ENCODE data around the gene NUCKS1.
A peak's percentile ranks its signal among the peaks of the same experiment; 100 is the strongest.

The NUCKS1 gene

DNA sequence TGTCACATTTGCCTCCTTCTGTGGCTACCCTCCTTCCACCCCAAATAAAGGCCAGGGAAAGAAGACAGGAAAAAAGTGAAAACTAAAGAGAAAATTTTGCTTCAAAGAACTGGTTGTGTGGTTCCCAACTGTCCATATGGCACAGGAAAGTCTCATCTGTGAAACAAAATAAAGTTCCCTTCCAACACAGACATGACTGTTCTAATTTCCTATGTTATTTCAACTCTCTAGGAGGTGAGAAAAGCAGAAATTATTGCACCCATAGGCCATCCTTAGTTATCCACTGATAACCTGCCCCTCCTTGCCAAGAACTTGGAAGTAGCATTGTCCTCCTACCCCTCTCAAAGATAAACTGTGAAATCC lies 33.4 kb upstream of the NUCKS1 start:
- no peaks in the 10 kb centered on the region for H3K27me3 ChIP-seq (ENCODE audit: insufficient read depth, low read length, poor library complexity)
- no peak overlapping the region for H2BK120ac ChIP-seq (ENCODE audit: low read depth, low read length)
- no peak overlapping the region for H4K5ac ChIP-seq (ENCODE audit: low read length)
- no peak overlapping the region for H3K4ac ChIP-seq (ENCODE audit: low read depth, low read length)
- H3K23ac ChIP-seq (ENCODE audit: low read length) = no peak overlapping the region
- no peak for DNase-seq
- no peak overlapping the region for H3K27ac ChIP-seq (ENCODE audit: low read depth, low read length)
- no peak overlapping the region for H3K56ac ChIP-seq (ENCODE audit: low read length)
- H2AK5ac ChIP-seq (ENCODE audit: low read length) = no peak overlapping the region
- H4K8ac ChIP-seq (ENCODE audit: low read depth, low read length) = no peak overlapping the region
- no peak overlapping the region for H2BK15ac ChIP-seq (replicated peaks; ENCODE audit: low read depth)
- no peaks in the 10 kb centered on the region for H3K36me3 ChIP-seq (ENCODE audit: control insufficient read depth, insufficient read depth, low read length)
- H3K4me3 ChIP-seq (ENCODE audit: low read length) = no peak overlapping the region
- no peak overlapping the region for H3K4me2 ChIP-seq (ENCODE audit: low read length)
- no peaks in the 10 kb centered on the region for H3K79me2 ChIP-seq (ENCODE audit: control insufficient read depth, insufficient read depth, low read length)
- H3K4me1 ChIP-seq (ENCODE audit: control insufficient read depth, low read depth, low read length) = no peaks in the 10 kb centered on the region
- no peak overlapping the region for H2BK5ac ChIP-seq (ENCODE audit: low read length)
- H3K9ac ChIP-seq (ENCODE audit: low read length) = no peak overlapping the region
- no peak overlapping the region for H3K18ac ChIP-seq (ENCODE audit: low read length)
- H3K79me1 ChIP-seq (ENCODE audit: low read length) = no peaks in the 10 kb centered on the region

DNA sequence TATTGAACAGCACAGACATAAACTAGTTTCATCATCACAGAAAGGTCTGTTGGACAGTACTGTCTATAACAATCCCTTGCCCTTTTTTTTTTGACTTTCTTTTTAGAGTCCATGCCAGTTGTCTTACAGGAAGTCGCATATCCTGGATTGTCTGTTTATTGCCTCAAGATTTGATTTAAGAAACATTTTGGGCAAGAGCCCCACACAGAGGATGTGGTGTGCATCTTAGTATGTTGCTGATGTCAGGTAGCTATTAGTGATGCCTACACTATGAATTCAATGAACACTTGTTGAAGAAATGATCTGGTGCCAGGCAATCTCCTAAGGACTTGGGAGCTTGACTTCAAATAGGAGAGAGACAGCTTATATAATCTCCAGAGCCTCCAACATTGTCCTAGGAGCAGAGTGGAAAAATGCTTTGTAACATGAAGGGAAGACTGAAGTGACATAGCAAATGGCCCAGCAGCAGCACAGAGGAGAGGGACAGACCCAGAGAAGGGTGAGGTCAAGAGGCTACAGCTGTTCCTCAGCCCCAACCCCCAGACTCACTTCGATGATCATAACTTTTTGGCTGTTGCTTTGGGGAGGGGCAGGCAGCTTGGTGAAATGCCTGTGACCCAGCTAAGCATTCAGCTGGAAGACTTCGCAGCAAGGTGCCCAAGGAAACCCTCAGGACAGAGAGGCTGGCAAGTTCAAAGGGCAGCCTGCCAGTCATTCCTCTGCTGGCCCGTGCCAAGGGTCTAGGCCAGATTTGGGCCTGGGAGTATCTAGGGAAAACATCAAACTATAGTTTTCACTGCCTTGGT lies 32.8 kb upstream of the NUCKS1 start:
- Histone ChIP-seq H3K27me3 (ENCODE audit: insufficient read depth, low read length, poor library complexity) (no peaks in the 10 kb centered on the region), H3K23ac (ENCODE audit: low read length) (no peak overlapping the region), H2AK5ac (ENCODE audit: low read length) (no peak overlapping the region), H3K9ac (ENCODE audit: low read length) (no peak overlapping the region), H3K18ac (ENCODE audit: low read length) (no peak overlapping the region), H3K36me3 (ENCODE audit: control insufficient read depth, insufficient read depth, low read length) (no peaks in the 10 kb centered on the region), H3K4me2 (ENCODE audit: low read length) (no peak overlapping the region), H3K4me3 (ENCODE audit: low read length) (no peak overlapping the region), H2BK120ac (ENCODE audit: low read depth, low read length) (no peak overlapping the region), H3K4ac (ENCODE audit: low read depth, low read length) (no peak overlapping the region), H4K8ac (ENCODE audit: low read depth, low read length) (no peak overlapping the region), H3K4me1 (ENCODE audit: control insufficient read depth, low read depth, low read length) (no peaks in the 10 kb centered on the region), H3K27ac (ENCODE audit: low read depth, low read length) (no peak overlapping the region), H3K79me2 (ENCODE audit: control insufficient read depth, insufficient read depth, low read length) (no peaks in the 10 kb centered on the region), H3K79me1 (ENCODE audit: low read length) (no peaks in the 10 kb centered on the region), H2BK5ac (ENCODE audit: low read length) (no peak overlapping the region), H4K5ac (ENCODE audit: low read length) (no peak overlapping the region), H3K56ac (ENCODE audit: low read length) (no peak overlapping the region), H2BK15ac (replicated peaks; ENCODE audit: low read depth) (no peak overlapping the region)
- no peak for DNase-seq
- no CpG with 5 or more reads among the region's 4 CpGs for WGBS (ENCODE audit: extremely low coverage, insufficient coverage, low lambda C conversion rate)

DNA sequence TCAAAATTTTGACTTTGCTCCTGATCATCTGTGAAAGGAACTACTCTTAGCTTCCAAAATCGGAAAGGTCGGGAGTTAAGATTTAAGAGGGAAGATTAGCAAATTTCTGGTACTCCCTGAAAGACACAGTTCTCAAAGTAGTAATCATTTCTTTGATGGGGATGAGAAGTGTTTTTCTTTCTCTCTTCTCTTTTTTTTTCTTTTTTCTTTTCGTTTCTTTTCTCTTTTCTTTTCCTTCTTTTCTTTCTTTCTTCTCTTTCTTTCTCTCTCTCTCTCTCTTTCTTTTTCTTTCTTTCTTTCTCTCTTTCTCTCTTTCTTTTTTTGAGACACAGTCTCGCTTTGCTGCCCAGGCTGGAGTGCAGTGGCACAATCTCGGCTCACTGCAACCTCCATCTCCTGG lies 30.4 kb upstream of the NUCKS1 start:
- Histone ChIP-seq H4K5ac (ENCODE audit: low read length) (no peak overlapping the region), H3K27me3 (ENCODE audit: insufficient read depth, low read length, poor library complexity) (no peaks in the 10 kb centered on the region), H3K56ac (ENCODE audit: low read length) (no peak overlapping the region)

DNA sequence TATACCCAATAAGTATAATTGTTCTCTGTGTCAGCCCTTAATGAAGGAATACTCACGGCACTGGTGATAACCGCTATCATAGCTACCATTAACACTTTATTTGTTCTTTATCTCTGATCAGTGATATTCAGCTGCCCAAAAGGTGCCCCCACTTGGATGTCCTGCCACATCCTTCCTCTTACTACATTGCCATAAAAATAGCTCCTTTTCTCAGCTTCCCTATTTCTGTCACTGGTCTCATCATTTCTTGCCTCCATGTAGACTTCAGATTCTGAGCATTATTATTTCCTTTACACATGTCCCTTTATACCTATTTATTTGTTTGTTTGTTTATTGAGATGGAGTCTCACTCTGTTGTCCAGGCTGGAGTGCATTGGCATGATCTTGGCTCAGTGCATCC lies 28.0 kb upstream of the NUCKS1 start:
- H3K27ac ChIP-seq (ENCODE audit: low read depth, low read length) = no peak overlapping the region
- H3K9ac ChIP-seq (ENCODE audit: low read length) = no peak overlapping the region
- DNase-seq = no peak
- no peak overlapping the region for H2BK5ac ChIP-seq (ENCODE audit: low read length)
- no CpG with 5 or more reads among the region's 2 CpGs for WGBS (ENCODE audit: extremely low coverage, insufficient coverage, low lambda C conversion rate)
- peaks cover 3% of the 10 kb centered on the region for H3K27me3 ChIP-seq (ENCODE audit: insufficient read depth, low read length, poor library complexity)
- H3K4me2 ChIP-seq (ENCODE audit: low read length) = no peak overlapping the region
- no peak overlapping the region for H3K23ac ChIP-seq (ENCODE audit: low read length)
- no peak overlapping the region for H4K5ac ChIP-seq (ENCODE audit: low read length)
- H2BK120ac ChIP-seq (ENCODE audit: low read depth, low read length) = no peak overlapping the region
- H2AK5ac ChIP-seq (ENCODE audit: low read length) = no peak overlapping the region
- H4K8ac ChIP-seq (ENCODE audit: low read depth, low read length) = no peak overlapping the region
- H3K79me1 ChIP-seq (ENCODE audit: low read length) = no peaks in the 10 kb centered on the region
- no peaks in the 10 kb centered on the region for H3K36me3 ChIP-seq (ENCODE audit: control insufficient read depth, insufficient read depth, low read length)
- H3K4ac ChIP-seq (ENCODE audit: low read depth, low read length) = no peak overlapping the region
- no peak overlapping the region for H2BK15ac ChIP-seq (replicated peaks; ENCODE audit: low read depth)
- H3K79me2 ChIP-seq (ENCODE audit: control insufficient read depth, insufficient read depth, low read length) = no peaks in the 10 kb centered on the region
- H3K56ac ChIP-seq (ENCODE audit: low read length) = no peak overlapping the region
- H3K18ac ChIP-seq (ENCODE audit: low read length) = no peak overlapping the region
- H3K4me3 ChIP-seq (ENCODE audit: low read length) = no peak overlapping the region
- H3K4me1 ChIP-seq (ENCODE audit: control insufficient read depth, low read depth, low read length) = no peaks in the 10 kb centered on the region

More for the DNA sequence above, 30.4 kb upstream of the NUCKS1 start:
- Histone ChIP-seq H3K4me2 (ENCODE audit: low read length) (no peak overlapping the region), H3K23ac (ENCODE audit: low read length) (no peak overlapping the region), H2BK5ac (ENCODE audit: low read length) (no peak overlapping the region), H2AK5ac (ENCODE audit: low read length) (no peak overlapping the region), H3K4ac (ENCODE audit: low read depth, low read length) (no peak overlapping the region), H2BK15ac (replicated peaks; ENCODE audit: low read depth) (no peak overlapping the region), H4K8ac (ENCODE audit: low read depth, low read length) (no peak overlapping the region), H3K4me1 (ENCODE audit: control insufficient read depth, low read depth, low read length) (no peaks in the 10 kb centered on the region), H3K36me3 (ENCODE audit: control insufficient read depth, insufficient read depth, low read length) (no peaks in the 10 kb centered on the region), H3K18ac (ENCODE audit: low read length) (no peak overlapping the region), H3K4me3 (ENCODE audit: low read length) (no peak overlapping the region), H3K79me1 (ENCODE audit: low read length) (no peaks in the 10 kb centered on the region), H3K27ac (ENCODE audit: low read depth, low read length) (no peak overlapping the region), H3K79me2 (ENCODE audit: control insufficient read depth, insufficient read depth, low read length) (no peaks in the 10 kb centered on the region), H3K9ac (ENCODE audit: low read length) (no peak overlapping the region), H2BK120ac (ENCODE audit: low read depth, low read length) (no peak overlapping the region)
- WGBS (ENCODE audit: extremely low coverage, insufficient coverage, low lambda C conversion rate) = no CpG with 5 or more reads among the region's 5 CpGs
- no peak for DNase-seq

DNA sequence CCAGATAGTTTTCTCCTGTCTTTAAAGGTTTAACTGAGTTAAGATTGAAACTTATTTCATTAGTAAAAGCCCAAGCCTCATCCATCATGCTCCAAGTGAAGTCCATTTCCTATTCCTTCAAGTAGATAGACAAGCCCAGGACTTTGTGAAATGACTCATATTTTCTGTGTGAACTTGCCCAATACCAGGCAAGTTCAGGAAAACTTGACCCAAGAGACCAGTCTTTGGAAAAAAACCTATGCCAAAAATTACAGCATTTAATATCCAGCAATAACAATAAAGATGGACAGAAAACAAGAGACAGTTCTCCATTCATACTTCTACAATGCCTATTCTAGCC lies 25.7 kb upstream of the NUCKS1 start:
- no peak overlapping the region for H4K5ac ChIP-seq (ENCODE audit: low read length)
- H2BK120ac ChIP-seq (ENCODE audit: low read depth, low read length) = no peak overlapping the region
- H4K8ac ChIP-seq (ENCODE audit: low read depth, low read length) = no peak overlapping the region
- H3K36me3 ChIP-seq (ENCODE audit: control insufficient read depth, insufficient read depth, low read length) = no peaks in the 10 kb centered on the region
- no peak overlapping the region for H3K4me2 ChIP-seq (ENCODE audit: low read length)
- H3K27me3 ChIP-seq (ENCODE audit: insufficient read depth, low read length, poor library complexity) = peaks cover 3% of the 10 kb centered on the region
- no peak overlapping the region for H3K23ac ChIP-seq (ENCODE audit: low read length)
- no peak overlapping the region for H2BK15ac ChIP-seq (replicated peaks; ENCODE audit: low read depth)
- no peak overlapping the region for H2BK5ac ChIP-seq (ENCODE audit: low read length)
- H3K56ac ChIP-seq (ENCODE audit: low read length) = no peak overlapping the region
- no peaks in the 10 kb centered on the region for H3K4me1 ChIP-seq (ENCODE audit: control insufficient read depth, low read depth, low read length)
- no peak overlapping the region for H3K27ac ChIP-seq (ENCODE audit: low read depth, low read length)
- H3K4ac ChIP-seq (ENCODE audit: low read depth, low read length) = no peak overlapping the region
- no peak overlapping the region for H3K18ac ChIP-seq (ENCODE audit: low read length)
- no peak overlapping the region for H3K4me3 ChIP-seq (ENCODE audit: low read length)
- DNase-seq = no peak
- H3K79me2 ChIP-seq (ENCODE audit: control insufficient read depth, insufficient read depth, low read length) = no peaks in the 10 kb centered on the region
- H2AK5ac ChIP-seq (ENCODE audit: low read length) = no peak overlapping the region
- no peaks in the 10 kb centered on the region for H3K79me1 ChIP-seq (ENCODE audit: low read length)
- H3K9ac ChIP-seq (ENCODE audit: low read length) = no peak overlapping the region

DNA sequence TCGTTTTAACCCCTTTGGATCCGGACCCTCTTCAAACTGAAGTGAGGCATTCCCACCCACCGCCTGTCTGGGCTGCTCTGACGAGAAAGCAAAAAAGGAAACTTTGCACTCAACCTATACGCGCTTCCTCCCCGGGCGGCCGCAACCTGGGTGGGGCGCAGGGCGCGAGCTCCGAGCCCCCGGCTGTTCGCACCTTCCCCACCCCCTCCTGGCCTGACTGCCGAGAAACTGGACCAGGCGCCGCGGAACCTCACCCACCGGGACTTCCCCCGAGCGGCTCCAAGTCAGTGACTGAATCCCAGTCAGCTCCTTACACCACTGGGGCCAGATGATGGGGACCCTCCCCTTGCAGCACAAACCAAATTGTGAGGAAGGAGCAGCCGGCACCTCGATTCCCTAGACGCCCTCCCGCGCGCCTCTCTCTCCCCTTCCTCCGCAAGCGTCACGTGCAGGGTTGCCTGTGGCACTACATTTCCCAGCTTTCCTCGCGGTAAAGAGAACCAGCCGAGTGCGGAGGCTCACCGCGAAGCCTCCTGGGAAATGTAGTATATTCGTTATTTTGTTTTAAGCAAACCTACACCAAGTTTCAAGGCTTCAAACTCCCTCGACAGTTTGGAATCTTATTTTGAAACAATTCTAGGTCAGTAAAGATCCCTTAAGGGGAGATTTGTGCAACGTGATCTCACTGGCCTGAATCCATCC lies 25.2 kb upstream of the NUCKS1 start, which contains the start of gene RAB29:
Gene RAB29, minus strand, starts transcription at position 468 of the 702 bp plus-strand sequence. CDS start 526 bp downstream, outside the sequence.
- H2BK5ac ChIP-seq (ENCODE audit: low read length) = no peak within 1 kb of the TSS
- H4K8ac ChIP-seq (ENCODE audit: low read depth, low read length) = no peak within 1 kb of the TSS
- DNase-seq = peak; percentile 86
- H3K18ac ChIP-seq (ENCODE audit: low read length) = no peak within 1 kb of the TSS
- peak within 1 kb of the TSS; percentile 61 for H3K56ac ChIP-seq (ENCODE audit: low read length)
- H3K4me3 ChIP-seq (ENCODE audit: low read length) = peak within 1 kb of the TSS; percentile 53
- peak within 1 kb of the TSS; percentile 62 for H3K9ac ChIP-seq (ENCODE audit: low read length)
- no peak within 1 kb of the TSS for H3K27ac ChIP-seq (ENCODE audit: low read depth, low read length)
- H3K36me3 ChIP-seq (ENCODE audit: control insufficient read depth, insufficient read depth, low read length) = no peaks in the 10 kb centered on the region
- no peaks in the 10 kb centered on the region for H3K4me1 ChIP-seq (ENCODE audit: control insufficient read depth, low read depth, low read length)
- H4K5ac ChIP-seq (ENCODE audit: low read length) = no peak within 1 kb of the TSS
- H3K4ac ChIP-seq (ENCODE audit: low read depth, low read length) = no peak within 1 kb of the TSS
- H3K79me1 ChIP-seq (ENCODE audit: low read length) = no peaks in the 10 kb centered on the region
- H3K27me3 ChIP-seq (ENCODE audit: insufficient read depth, low read length, poor library complexity) = peaks cover 3% of the 10 kb centered on the region
- H3K4me2 ChIP-seq (ENCODE audit: low read length) = peak within 1 kb of the TSS; percentile 84
- no CpG with 5 or more reads among the region's 40 CpGs for WGBS (ENCODE audit: extremely low coverage, insufficient coverage, low lambda C conversion rate)
- H2BK120ac ChIP-seq (ENCODE audit: low read depth, low read length) = no peak within 1 kb of the TSS
- H3K23ac ChIP-seq (ENCODE audit: low read length) = no peak within 1 kb of the TSS
- H2BK15ac ChIP-seq (replicated peaks; ENCODE audit: low read depth) = no peak within 1 kb of the TSS
- no peaks in the 10 kb centered on the region for H3K79me2 ChIP-seq (ENCODE audit: control insufficient read depth, insufficient read depth, low read length)
- no peak within 1 kb of the TSS for H2AK5ac ChIP-seq (ENCODE audit: low read length)

Measured in mesendoderm (in vitro differentiated cells).